SIG-M5 (cell line): Measurements from ENCODE around the gene TSSC4.

Experiments
- DNase-seq: peaks from one replicate; lab custom pipeline; 2025; lab: John Stamatoyannopoulos, UW

The TSSC4 gene

DNA sequence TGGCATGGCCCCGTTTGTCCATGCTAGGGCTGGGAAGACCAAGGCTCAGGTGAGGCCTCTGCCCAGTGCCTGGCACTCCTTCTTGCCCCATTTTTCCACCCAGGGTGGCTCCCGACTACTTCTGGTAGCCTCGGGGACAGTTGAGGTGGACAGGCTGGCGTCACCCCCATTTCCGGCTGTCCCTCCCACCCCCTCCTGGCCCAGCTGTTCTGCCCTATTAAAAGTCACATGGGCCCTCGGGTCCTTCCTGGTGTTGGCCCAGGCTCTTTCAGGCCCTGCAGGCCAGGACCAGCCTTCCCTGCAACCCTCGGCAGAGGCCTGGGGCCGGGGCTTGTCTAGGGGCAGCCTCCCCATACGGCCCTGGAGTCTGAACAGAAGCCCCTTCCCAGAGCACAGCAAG lies 14.0 kb upstream of the TSSC4 start:
- DNase-seq = no peak

DNA sequence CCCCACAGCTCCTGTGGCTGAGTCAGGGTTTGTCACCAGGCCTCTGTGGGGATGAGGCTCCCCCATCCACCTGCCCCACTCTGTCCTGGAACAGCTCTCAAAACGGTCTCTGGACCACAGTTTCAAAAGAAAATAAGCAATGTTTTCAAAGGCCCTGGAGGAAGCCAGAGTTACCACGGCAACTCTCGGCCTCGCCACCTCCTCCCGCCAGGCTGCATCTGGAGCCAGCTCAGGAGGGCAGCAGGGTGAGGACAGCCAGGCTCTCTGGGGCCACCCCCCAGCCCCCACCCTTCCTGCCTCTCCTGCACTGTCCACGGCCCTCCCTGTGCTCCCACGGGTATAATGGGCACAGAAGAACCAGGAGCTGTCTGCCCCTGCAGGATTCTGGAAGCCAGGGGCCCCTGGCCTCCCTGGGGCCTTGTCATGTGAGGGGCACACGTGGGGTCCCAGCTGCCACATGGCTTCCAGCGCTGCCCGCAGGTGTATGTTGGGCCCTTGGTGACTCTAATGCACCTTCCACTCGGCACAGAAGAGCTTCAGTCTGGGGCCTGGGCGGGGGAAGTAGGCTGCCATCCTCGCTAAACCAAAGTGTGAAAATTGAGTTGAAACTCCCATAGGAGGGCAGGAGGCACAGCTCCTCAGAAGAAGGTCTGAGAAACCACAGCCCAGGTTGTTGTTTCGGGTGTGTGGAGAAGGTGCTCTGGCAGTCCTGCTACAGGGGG lies 13.1 kb upstream of the TSSC4 start:
- DNase-seq = no peak

- no peak for DNase-seq
Observed at GRCh38 chr11:2388431-2389376, 11.8 kb upstream of the TSSC4 start.

DNA sequence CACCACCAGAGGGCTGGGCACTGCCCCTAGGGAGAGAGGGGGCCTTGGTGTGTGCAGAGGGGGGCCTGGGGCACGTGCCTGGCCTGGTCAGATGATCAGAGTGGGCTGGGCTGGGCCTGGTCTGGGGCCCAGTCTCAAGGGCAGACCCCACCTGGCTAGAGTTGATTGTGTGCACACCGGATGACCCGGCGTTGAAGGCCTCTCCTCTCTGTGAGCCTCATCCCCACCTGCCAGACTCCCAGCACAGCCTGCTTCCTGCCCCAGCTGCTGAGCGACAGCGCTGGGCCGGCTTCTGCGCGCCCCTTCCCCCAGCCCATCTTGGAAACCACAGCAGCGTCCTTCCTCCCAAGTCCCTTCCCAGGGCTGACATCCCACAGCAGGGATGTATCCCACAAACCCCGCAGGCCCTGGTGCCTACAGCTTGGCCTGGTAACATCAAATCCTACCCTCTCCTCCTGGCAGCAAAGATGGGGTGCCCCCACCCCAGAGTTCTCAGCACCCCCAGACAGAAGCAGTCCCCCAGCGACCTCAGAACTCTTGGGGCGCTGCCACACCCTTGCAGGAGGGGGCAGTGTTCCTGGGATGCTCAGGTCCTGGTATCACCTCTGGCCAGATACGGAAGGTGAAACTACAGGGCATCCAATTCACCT lies 11.0 kb upstream of the TSSC4 start:
- no peak for DNase-seq

GRCh38 chr11:2390091-2390724 lies 10.3 kb upstream of the TSSC4 start:
- no peak for DNase-seq

DNA sequence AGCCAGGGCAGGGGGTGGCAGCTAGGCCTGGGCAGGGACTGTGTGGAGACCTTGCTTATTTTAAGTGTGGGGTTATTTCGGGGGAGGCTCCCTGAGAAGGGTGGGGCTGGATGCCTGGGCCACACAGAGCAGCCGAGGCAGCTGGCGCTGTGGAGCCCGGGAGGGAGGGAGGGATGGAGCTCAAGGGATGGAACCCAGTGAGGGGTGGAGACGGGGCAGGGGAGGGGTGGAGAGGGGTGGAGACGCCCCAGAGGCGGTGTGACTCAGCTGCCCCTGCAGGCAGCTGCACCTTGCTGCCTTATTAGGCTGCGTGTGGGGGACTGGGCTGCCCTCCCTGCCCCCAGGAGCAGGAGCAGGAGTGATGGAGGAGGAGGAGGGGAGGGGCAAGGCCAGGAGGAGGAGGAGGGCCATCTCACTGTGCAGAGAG lies 9.8 kb upstream of the TSSC4 start:
- DNase-seq = no peak

GRCh38 chr11:2391181-2391975 lies 9.2 kb upstream of the TSSC4 start:
- DNase-seq = no peak

- no peak for DNase-seq
Observed at GRCh38 chr11:2392241-2392959, 8.2 kb upstream of the TSSC4 start.

GRCh38 chr11:2393111-2393868 lies 7.3 kb upstream of the TSSC4 start:
- no peak for DNase-seq

- no peak for DNase-seq
Observed at GRCh38 chr11:2393941-2394817, 6.4 kb upstream of the TSSC4 start.

- no peak for DNase-seq
Observed at GRCh38 chr11:2394818-2395105, 5.8 kb upstream of the TSSC4 start.

GRCh38 chr11:2395211-2395730 lies 5.3 kb upstream of the TSSC4 start:
- no peak for DNase-seq

GRCh38 chr11:2395856-2396255 lies 4.7 kb upstream of the TSSC4 start:
- DNase-seq = no peak

DNA sequence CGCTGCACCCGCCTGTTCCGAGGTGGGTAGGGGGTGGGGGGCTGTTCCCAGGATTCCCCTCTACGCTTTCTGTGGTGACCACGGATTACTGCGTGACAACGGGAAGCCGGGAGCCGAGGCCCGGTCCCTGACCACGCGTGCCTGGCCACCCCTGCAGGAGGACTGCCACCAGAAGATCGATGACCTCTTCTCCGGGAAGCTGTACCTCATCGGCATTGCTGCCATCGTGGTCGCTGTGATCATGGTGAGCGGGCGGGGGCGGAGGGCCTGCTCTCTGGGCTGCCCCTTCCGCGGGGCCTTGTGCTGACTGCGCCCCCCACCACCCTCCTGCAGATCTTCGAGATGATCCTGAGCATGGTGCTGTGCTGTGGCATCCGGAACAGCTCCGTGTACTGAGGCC lies 4.1 kb upstream of the TSSC4 start:
- no peak for DNase-seq

- no peak for DNase-seq
Observed at GRCh38 chr11:2397005-2397404, 3.5 kb upstream of the TSSC4 start.

DNA sequence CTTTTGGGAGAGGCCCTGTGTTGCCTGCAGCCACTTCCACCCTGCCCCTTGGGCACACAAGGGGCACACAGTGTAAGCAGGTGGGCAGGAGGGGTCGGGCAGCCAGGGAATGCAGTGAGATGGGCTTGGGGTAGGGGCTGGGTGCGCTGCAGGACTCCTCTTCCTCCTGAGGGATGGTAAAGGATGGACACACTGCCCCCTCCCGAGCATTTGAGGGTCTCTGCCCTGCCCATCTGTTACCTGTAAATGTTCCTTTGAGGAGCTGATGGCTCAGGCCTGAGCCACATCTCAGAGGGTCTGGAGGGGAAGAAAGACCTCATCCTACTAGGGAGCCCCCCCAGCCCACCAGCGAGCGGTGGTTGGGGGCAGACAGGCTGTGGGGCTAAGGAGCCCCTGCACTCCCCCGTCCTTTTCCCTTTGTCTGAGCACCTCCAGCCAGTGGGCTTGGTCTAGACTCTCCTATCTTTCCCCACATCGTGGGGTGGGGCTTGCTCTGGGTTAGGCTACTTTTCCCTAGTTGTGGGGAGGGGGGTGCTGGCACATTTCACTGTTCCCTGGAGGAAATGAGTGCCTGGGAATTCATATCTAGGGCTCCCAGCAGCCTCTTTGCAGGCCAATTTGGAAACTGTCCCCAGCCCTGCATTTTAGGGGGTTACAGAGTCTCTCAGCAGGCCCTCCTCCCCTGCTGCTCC lies 1.7 kb upstream of the TSSC4 start:
- DNase-seq = no peak

- no peak for DNase-seq
Observed at GRCh38 chr11:2399488-2400068, 972 bp upstream of the TSSC4 start.
